Natural killer cell (primary cell): ENCODE results near the gene AFM. TPM values are rescaled to one million over a fixed set of nuclear protein-coding genes. Genes with fewer than 3 reads are reported as not detected.

Experiments
- ATAC-seq, 3 donors: fragments of 150-1000 bp in 2 of 3; fragments of 200-7000 bp in 1 of 3; cut with Tn5 transposase; 1 replicate in 1 of 3; 2 replicates in 2 of 3; pipeline ENCODE4 v1.10.0; 2021; ENCODE audit warnings: mild to moderate bottlenecking in 2 of 3, moderate library complexity in 2 of 3
- DNase-seq, 2 donors: peaks; one replicate each; pipeline versions ENCODE4 v3.0.0 to v3.0.0-alpha.2; 2013 to 2021; ENCODE audit warnings: mixed read lengths in 1 of 2
- H3K27ac ChIP-seq: one replicate; pipeline ENCODE4 v1.5.1; 2013; ENCODE audit warnings: mild to moderate bottlenecking, low read length
- H3K27me3 ChIP-seq: one replicate; pipeline ENCODE4 v1.6.1; 2013; ENCODE audit warnings: low read length; ENCODE audit not compliant: control insufficient read depth, insufficient read depth
- H3K36me3 ChIP-seq: one replicate; pipeline ENCODE4 v1.6.1; 2013; ENCODE audit warnings: low read length; ENCODE audit not compliant: control insufficient read depth, insufficient read depth
- H3K4me1 ChIP-seq: one replicate; pipeline ENCODE4 v1.6.1; 2013; ENCODE audit warnings: low read length; ENCODE audit not compliant: control insufficient read depth, insufficient read depth
- H3K4me3 ChIP-seq: one replicate; pipeline ENCODE4 v1.5.1; 2013; ENCODE audit warnings: low read length
- H3K9me3 ChIP-seq: one replicate; pipeline ENCODE4 v1.6.1; 2013; ENCODE audit warnings: low read length; ENCODE audit not compliant: control insufficient read depth, insufficient read depth
- H3K27ac Mint-ChIP-seq, 2 donors: one replicate each; pipeline ENCODE4 v1.8.0; 2022; ENCODE audit warnings: mild to moderate bottlenecking in 2 of 2, mixed read lengths in 2 of 2, moderate library complexity in 1 of 2
- H3K27me3 Mint-ChIP-seq, 2 donors: one replicate each; pipeline ENCODE4 v1.8.0; 2022; ENCODE audit warnings: low read depth in 2 of 2, mixed read lengths in 2 of 2
- H3K36me3 Mint-ChIP-seq: one replicate; pipeline ENCODE4 v1.8.0; 2022; ENCODE audit warnings: mixed read lengths
- H3K4me1 Mint-ChIP-seq, 2 donors: one replicate each; pipeline ENCODE4 v1.8.0; 2022; ENCODE audit warnings: mixed read lengths in 2 of 2
- H3K4me3 Mint-ChIP-seq: one replicate; pipeline ENCODE4 v1.8.0; 2022; ENCODE audit warnings: mild to moderate bottlenecking, moderate library complexity, mixed read lengths
- H3K9me3 Mint-ChIP-seq, 2 donors: one replicate each; pipeline ENCODE4 v1.8.0; 2022; ENCODE audit warnings: mixed read lengths in 2 of 2
- WGBS: methylation state at CpG from one replicate; pipeline ENCODE4 v1.1.7; 2013; ENCODE audit warnings: missing lambda C conversion rate; ENCODE audit not compliant: insufficient coverage; 5-methylcytosine and 5-hydroxymethylcytosine counted together
- intact Hi-C: fragments of 100-400 bp; cut with micrococcal nuclease; formaldehyde crosslinking; loops from one replicate; pipeline ENCODE4 v1.14.2; 2022
- total RNA-seq, 4 donors: library from RNA; stranded (reverse); fragments of 120-200 nt in 1 of 4; gene quantifications; one replicate each; pipeline versions ENCODE4 v1.2.3 to v1.2.4, GENCODE V29; 2013 to 2022
- TF ChIP-seq, protein P1 (sequence below): fragments of 200-600 bp; IDR thresholded peaks from one replicate; pipeline ENCODE4 v1.8.0; 2022; ENCODE audit warnings: antibody characterized with exemption

Gene AFM
- total RNA-seq, 3 donors from 2014 or later (not counting 1 experiment from before 2014, with no cell fraction given), result not detected

DNA sequence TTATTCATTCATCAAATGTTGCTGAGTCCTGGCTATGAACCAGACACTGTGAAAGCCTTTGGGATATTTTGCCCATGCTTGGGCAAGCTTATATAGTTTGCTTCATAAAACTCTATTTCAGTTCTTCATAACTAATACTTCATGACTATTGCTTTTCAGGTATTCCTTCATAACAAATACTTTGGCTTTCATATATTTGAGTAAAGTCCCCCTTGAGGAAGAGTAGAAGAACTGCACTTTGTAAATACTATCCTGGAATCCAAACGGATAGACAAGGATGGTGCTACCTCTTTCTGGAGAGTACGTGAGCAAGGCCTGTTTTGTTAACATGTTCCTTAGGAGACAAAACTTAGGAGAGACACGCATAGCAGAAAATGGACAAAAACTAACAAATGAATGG lies 47.2 kb upstream of the AFM start:
- TF ChIP-seq, protein P1, sequence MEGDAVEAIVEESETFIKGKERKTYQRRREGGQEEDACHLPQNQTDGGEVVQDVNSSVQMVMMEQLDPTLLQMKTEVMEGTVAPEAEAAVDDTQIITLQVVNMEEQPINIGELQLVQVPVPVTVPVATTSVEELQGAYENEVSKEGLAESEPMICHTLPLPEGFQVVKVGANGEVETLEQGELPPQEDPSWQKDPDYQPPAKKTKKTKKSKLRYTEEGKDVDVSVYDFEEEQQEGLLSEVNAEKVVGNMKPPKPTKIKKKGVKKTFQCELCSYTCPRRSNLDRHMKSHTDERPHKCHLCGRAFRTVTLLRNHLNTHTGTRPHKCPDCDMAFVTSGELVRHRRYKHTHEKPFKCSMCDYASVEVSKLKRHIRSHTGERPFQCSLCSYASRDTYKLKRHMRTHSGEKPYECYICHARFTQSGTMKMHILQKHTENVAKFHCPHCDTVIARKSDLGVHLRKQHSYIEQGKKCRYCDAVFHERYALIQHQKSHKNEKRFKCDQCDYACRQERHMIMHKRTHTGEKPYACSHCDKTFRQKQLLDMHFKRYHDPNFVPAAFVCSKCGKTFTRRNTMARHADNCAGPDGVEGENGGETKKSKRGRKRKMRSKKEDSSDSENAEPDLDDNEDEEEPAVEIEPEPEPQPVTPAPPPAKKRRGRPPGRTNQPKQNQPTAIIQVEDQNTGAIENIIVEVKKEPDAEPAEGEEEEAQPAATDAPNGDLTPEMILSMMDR, result no peak
- no peak overlapping the region for H3K27ac Mint-ChIP-seq

DNA sequence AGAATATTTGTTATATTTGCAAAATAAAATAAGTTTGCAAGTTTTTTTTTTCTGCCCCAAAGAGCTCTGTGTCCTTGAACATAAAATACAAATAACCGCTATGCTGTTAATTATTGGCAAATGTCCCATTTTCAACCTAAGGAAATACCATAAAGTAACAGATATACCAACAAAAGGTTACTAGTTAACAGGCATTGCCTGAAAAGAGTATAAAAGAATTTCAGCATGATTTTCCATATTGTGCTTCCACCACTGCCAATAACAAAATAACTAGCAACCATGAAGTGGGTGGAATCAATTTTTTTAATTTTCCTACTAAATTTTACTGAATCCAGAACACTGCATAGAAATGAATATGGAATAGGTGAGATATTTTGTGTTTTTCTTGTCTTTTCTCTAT lies 45.6 kb upstream of the AFM start, which contains the start of gene AFP:
AFP (plus strand) TSS at position 238 of the 400 bp plus-strand sequence; CDS start at position 280, 42 bp downstream.
- no peak for ATAC-seq
- 100% methylated on average over 1 of the region's 1 CpG for WGBS
- H3K4me3 ChIP-seq, result no peak within 1 kb of the TSS
- Mint-ChIP-seq H3K36me3 (no peaks in the 10 kb centered on the region), H3K27ac (no peak within 1 kb of the TSS), H3K9me3 (no peaks in the 10 kb centered on the region), H3K4me3 (no peak within 1 kb of the TSS), H3K4me1 (no peaks in the 10 kb centered on the region), H3K27me3 (no peaks in the 10 kb centered on the region)
- no peaks in the 10 kb centered on the region for H3K9me3 ChIP-seq
- no peaks in the 10 kb centered on the region for H3K4me1 ChIP-seq
- no peaks in the 10 kb centered on the region for H3K36me3 ChIP-seq
- TF ChIP-seq, protein P1, result no peak
- no peaks in the 10 kb centered on the region for H3K27me3 ChIP-seq
- intact Hi-C loops, result no loop called here
- no peak within 1 kb of the TSS for H3K27ac ChIP-seq
- DNase-seq, result no peak

More for the DNA sequence above, 47.2 kb upstream of the AFM start:
- Histone ChIP-seq H3K4me1 (no peaks in the 10 kb centered on the region), H3K36me3 (no peaks in the 10 kb centered on the region), H3K9me3 (no peaks in the 10 kb centered on the region), H3K27me3 (no peaks in the 10 kb centered on the region), H3K4me3 (no peak overlapping the region), H3K27ac (no peak overlapping the region)
- no peaks in the 10 kb centered on the region for H3K4me1 Mint-ChIP-seq
- 51% methylated on average over 3 of the region's 3 CpGs for WGBS
- no peaks in the 10 kb centered on the region for H3K36me3 Mint-ChIP-seq
- H3K4me3 Mint-ChIP-seq, result no peak overlapping the region
- DNase-seq (no peak), ATAC-seq (no peak)
- intact Hi-C loops, result no loop called here
- no peaks in the 10 kb centered on the region for H3K9me3 Mint-ChIP-seq
- no peaks in the 10 kb centered on the region for H3K27me3 Mint-ChIP-seq

DNA sequence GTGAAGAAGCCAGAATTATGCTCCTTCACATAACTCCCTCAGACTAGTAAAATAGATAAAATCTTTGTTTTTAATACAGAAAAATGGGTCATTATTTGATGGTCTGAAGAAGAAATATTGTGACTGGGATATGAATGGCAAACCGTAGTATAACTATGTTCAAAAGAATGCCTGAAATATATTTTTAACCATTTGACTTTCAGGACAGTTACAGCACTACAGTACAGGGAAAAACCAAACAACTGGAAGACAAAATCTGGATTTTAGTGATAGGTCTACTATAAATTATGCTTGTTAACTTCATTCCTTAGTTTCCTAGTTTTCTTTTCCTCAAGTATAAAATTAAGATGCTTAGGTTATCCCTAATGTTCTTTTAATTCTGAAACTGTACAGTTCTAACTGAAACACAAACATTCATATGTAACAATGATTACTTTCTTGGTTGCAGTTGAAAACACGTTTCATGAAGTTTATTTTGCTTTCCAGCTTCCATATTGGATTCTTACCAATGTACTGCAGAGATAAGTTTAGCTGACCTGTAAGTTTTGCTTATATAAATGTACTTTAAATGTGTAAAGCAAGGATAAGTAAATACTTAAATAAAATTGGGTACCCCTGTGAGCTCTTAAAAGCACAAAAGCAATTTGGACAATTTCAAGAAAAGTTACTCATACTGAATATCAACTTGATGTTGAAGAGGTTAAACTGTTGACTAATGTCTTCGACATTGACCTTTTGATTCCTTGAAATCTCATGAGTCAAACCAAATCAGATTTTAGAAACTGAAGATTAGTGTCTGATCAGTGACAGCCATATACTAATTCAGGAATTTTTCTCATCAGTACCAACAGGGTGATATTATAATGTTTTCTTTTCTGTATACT lies 44.6 kb upstream of the AFM start:
- Mint-ChIP-seq H3K4me3 (no peak overlapping the region), H3K27me3 (no peaks in the 10 kb centered on the region), H3K4me1 (no peaks in the 10 kb centered on the region), H3K27ac (no peak overlapping the region), H3K9me3 (no peaks in the 10 kb centered on the region), H3K36me3 (no peaks in the 10 kb centered on the region)
- Histone ChIP-seq H3K27me3 (no peaks in the 10 kb centered on the region), H3K36me3 (no peaks in the 10 kb centered on the region), H3K4me1 (no peaks in the 10 kb centered on the region), H3K4me3 (no peak overlapping the region), H3K9me3 (no peaks in the 10 kb centered on the region), H3K27ac (no peak overlapping the region)
- TF ChIP-seq, protein P1, result no peak
- WGBS, result 67% methylated on average over 1 of the region's 3 CpGs
- intact Hi-C loops, result no loop called here
- ATAC-seq, result no peak
- DNase-seq, result no peak
